IMR-90 (cell line): Measurements from ENCODE around the gene ANKH. TPM values are rescaled to one million over a fixed set of nuclear protein-coding genes. Genes with fewer than 3 reads are reported as not detected.
A peak's percentile ranks its signal among the peaks of the same experiment; 100 is the strongest.

Source experiments
- ATAC-seq: fragments of 200-7000 bp; cut with Tn5 transposase; 2 replicates; pipeline ENCODE4 v1.9.1; 2020; ENCODE audit warnings: low read depth, mild to moderate bottlenecking, moderate library complexity
- BruUV-seq: library from RNA; stranded (reverse); fragments of 400-500 nt; replicated peaks from 2 replicates; lab custom pipeline; 2021; lab: Mats Ljungman, UMichigan
- CTCF ChIA-PET: fragments of 300-600 bp; formaldehyde crosslinking; extraction: SDS; loops from one replicate; lab custom pipeline; 2021; ENCODE audit warnings: antibody characterized with exemption; lab: Yijun Ruan, JAX
- POLR2A ChIA-PET: fragments of 300-600 bp; sonication (Branson Sonifier 250); formaldehyde crosslinking; loops from one replicate; lab custom pipeline; 2022; ENCODE audit warnings: antibody characterized with exemption; ENCODE audit not compliant: unreplicated experiment; lab: Charles Lee
- DNase-seq: peaks from one replicate; pipeline ENCODE4 v3.0.0; 2013
- H2AFZ ChIP-seq: replicated peaks from 2 replicates; pipeline ENCODE3; 2013; ENCODE audit warnings: low read length, mild to moderate bottlenecking; ENCODE audit not compliant: poor library complexity
- H2AK5ac ChIP-seq: 2 replicates; pipeline ENCODE4 v1.6.1; 2013; ENCODE audit warnings: low read depth, low read length, inconsistent platforms
- H2AK9ac ChIP-seq: replicated peaks from 2 replicates; pipeline ENCODE3; 2013; ENCODE audit warnings: mild to moderate bottlenecking, low read depth, low read length, moderate library complexity; ENCODE audit not compliant: poor library complexity
- H2BK120ac ChIP-seq: 2 replicates; pipeline ENCODE4 v1.6.1; 2013; ENCODE audit warnings: low read depth, low read length, inconsistent platforms
- H2BK15ac ChIP-seq: 3 replicates; pipeline ENCODE4 v1.6.1; 2013; ENCODE audit warnings: low read depth, low read length, inconsistent platforms
- H2BK20ac ChIP-seq: 2 replicates; pipeline ENCODE4 v1.6.1; 2013; ENCODE audit warnings: low read depth, mild to moderate bottlenecking, inconsistent platforms, low read length, moderate library complexity
- H2BK5ac ChIP-seq: 2 replicates; pipeline ENCODE4 v1.6.1; 2013; ENCODE audit warnings: mild to moderate bottlenecking, low read depth, low read length, inconsistent platforms; ENCODE audit not compliant: poor library complexity, severe bottlenecking
- H3K14ac ChIP-seq: replicated peaks from 2 replicates; pipeline ENCODE4 v1.6.1; 2013; ENCODE audit warnings: low read depth, low read length, inconsistent platforms
- H3K18ac ChIP-seq: 2 replicates; pipeline ENCODE4 v1.6.1; 2013; ENCODE audit warnings: low read depth, low read length, control low read depth
- H3K23ac ChIP-seq: 2 replicates; pipeline ENCODE4 v1.6.1; 2013; ENCODE audit warnings: low read depth, low read length, inconsistent platforms
- H3K27ac ChIP-seq: 2 replicates; pipeline ENCODE4 v1.5.1; 2013; ENCODE audit warnings: mild to moderate bottlenecking, control low read depth, low read length; ENCODE audit not compliant: insufficient read depth
- H3K27me3 ChIP-seq: 2 replicates; pipeline ENCODE4 v1.6.1; 2013; ENCODE audit warnings: low read length; ENCODE audit not compliant: control insufficient read depth, insufficient read depth
- H3K36me3 ChIP-seq: 2 replicates; pipeline ENCODE4 v1.6.1; 2013; ENCODE audit warnings: low read length, mixed read lengths; ENCODE audit not compliant: control insufficient read depth, insufficient read depth
- H3K4ac ChIP-seq: 2 replicates; pipeline ENCODE4 v1.6.1; 2013; ENCODE audit warnings: low read depth, low read length, inconsistent platforms
- H3K4me1 ChIP-seq: 2 replicates; pipeline ENCODE4 v1.6.1; 2013; ENCODE audit warnings: low read length, mixed read lengths; ENCODE audit not compliant: control insufficient read depth, insufficient read depth
- H3K4me2 ChIP-seq: 2 replicates; pipeline ENCODE4 v1.6.1; 2013; ENCODE audit warnings: low read depth, mild to moderate bottlenecking, control low read depth, low read length, moderate library complexity
- H3K4me3 ChIP-seq: 2 replicates; pipeline ENCODE4 v1.5.1; 2013; ENCODE audit warnings: low read depth, mild to moderate bottlenecking, control low read depth, low read length, moderate library complexity; ENCODE audit not compliant: insufficient read depth
- H3K56ac ChIP-seq: 2 replicates; pipeline ENCODE4 v1.6.1; 2013; ENCODE audit warnings: low read length, inconsistent platforms; ENCODE audit not compliant: insufficient read depth; ENCODE audit errors: extremely low read depth
- H3K79me1 ChIP-seq, 2 experiments: 2 replicates each; pipeline ENCODE4 v1.6.1; 2013; ENCODE audit warnings: low read length in 2 of 2, inconsistent platforms in 1 of 2, low read depth in 1 of 2
- H3K9ac ChIP-seq: 2 replicates; pipeline ENCODE4 v1.6.1; 2013; ENCODE audit warnings: low read depth, low read length, control low read depth
- H3K9me1 ChIP-seq: 2 replicates; pipeline ENCODE4 v1.6.1; 2013; ENCODE audit warnings: low read length, inconsistent platforms; ENCODE audit not compliant: insufficient read depth
- H3K9me3 ChIP-seq: 2 replicates; pipeline ENCODE4 v1.6.1; 2013; ENCODE audit warnings: low read length; ENCODE audit not compliant: control insufficient read depth, insufficient read depth
- H4K20me1 ChIP-seq: 2 replicates; pipeline ENCODE4 v1.6.1; 2013; ENCODE audit warnings: low read length, inconsistent platforms; ENCODE audit not compliant: insufficient read depth
- H4K5ac ChIP-seq: 2 replicates; pipeline ENCODE4 v1.6.1; 2013; ENCODE audit warnings: mild to moderate bottlenecking, low read depth, low read length, control low read depth
- H4K8ac ChIP-seq, 2 experiments: 2 replicates each; pipeline ENCODE4 v1.6.1; 2013; ENCODE audit warnings: low read depth in 2 of 2, low read length in 2 of 2, control low read depth in 1 of 2, inconsistent platforms in 1 of 2
- H4K91ac ChIP-seq: 2 replicates; pipeline ENCODE4 v1.6.1; 2013; ENCODE audit warnings: low read depth, low read length, inconsistent platforms; ENCODE audit not compliant: insufficient read depth
- FOS ChIP-seq: fragments of 150-350 bp; IDR thresholded peaks from 2 replicates; pipeline ENCODE4 v1.6.1; 2016; ENCODE audit warnings: low read depth, low read length
- NFE2L2 ChIP-seq: fragments of 150-350 bp; IDR thresholded peaks from 2 replicates; pipeline ENCODE4 v1.6.1; 2016; ENCODE audit warnings: low read depth, mild to moderate bottlenecking, low read length
- RAD21 ChIP-seq: IDR thresholded peaks from 2 replicates; pipeline ENCODE4 v1.6.1; 2012; ENCODE audit warnings: low read length, improper control_type of control experiment
- WGBS, 2 experiments: methylation state at CpG; one replicate each; pipeline versions ENCODE4 v1.1.5 to v1.1.7; 2013; ENCODE audit warnings: missing lambda C conversion rate in 2 of 2; ENCODE audit not compliant: insufficient read length in 1 of 2; ENCODE audit errors: extremely low coverage in 2 of 2; 5-methylcytosine and 5-hydroxymethylcytosine counted together
- dilution Hi-C: fragments of 300-500 bp; cut with HindIII; formaldehyde crosslinking; loops from one replicate; pipeline ENCODE4 v1.14.3; 2018; ENCODE audit warnings: low sequenced_read_pairs; ENCODE audit not compliant: unreplicated experiment
- in situ Hi-C: fragments of 300-500 bp; cut with MboI; formaldehyde crosslinking; loops from 3 replicates; pipeline ENCODE4 v1.14.3; 2019; ENCODE audit warnings: low sequenced_read_pairs, inconsistent platforms, mixed read lengths
- intact Hi-C: fragments of 100-400 bp; cut with micrococcal nuclease; formaldehyde crosslinking; loops from 2 replicates; pipeline ENCODE4 v1.10.0; 2022
- polyA plus RNA-seq, 3 experiments: library from polyadenylated mRNA; depleted of rRNA; stranded (reverse); fragments of >200 nt; gene quantifications; 2 replicates each; pipeline ENCODE4 v1.2.3, GENCODE V29; 2012; ENCODE audit warnings: low replicate concordance in 1 of 3
- total RNA-seq: library from RNA; depleted of rRNA; stranded (reverse); fragments of >200 nt; gene quantifications from 2 replicates; pipeline ENCODE4 v1.2.3, GENCODE V29; 2012
- TF ChIP-seq, protein P1 (sequence below): fragments of 150-350 bp; IDR thresholded peaks from 2 replicates; pipeline ENCODE4 v1.6.1; 2016; ENCODE audit warnings: low read depth, mild to moderate bottlenecking, low read length, moderate library complexity, borderline replicate concordance

ANKH gene
- total and polyA plus RNA-seq, 2 of the 4 experiments (the other 2 are of a cell fraction): 5.2 to 17.2 TPM

DNA sequence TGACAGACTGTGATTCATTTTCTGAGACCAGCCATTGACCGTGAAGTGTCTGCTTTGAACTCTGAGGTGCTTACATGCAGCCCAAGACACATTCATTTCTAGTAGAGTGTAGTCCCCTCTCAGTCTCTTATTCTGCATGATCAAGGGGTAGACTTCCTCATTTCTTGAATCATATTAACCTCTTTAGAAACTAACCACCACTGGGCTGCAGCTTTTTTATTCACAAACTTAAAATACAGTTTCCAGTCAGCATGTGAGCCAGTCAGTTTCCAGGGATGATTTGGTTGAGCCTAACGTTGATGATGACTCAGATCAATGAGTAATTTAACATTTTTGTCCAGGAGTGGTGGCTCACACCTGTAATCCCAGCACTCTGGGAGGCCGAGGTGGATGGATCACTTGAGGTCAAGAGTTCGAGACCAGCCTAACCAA, 147.9 kb downstream of the ANKH start:
- Histone ChIP-seq H4K20me1 (no peaks in the 10 kb centered on the region), H2BK15ac (no peak overlapping the region), H3K4me3 (no peak overlapping the region), H2AK9ac (no peak overlapping the region), H3K4me1 (peaks cover 21% of the 10 kb centered on the region), H4K8ac (no peak overlapping the region), H4K5ac (no peak overlapping the region), H3K27me3 (no peaks in the 10 kb centered on the region), H3K56ac (no peak overlapping the region), H2BK120ac (no peak overlapping the region), H3K4ac (no peak overlapping the region), H2BK5ac (no peak overlapping the region), H2AFZ (no peak overlapping the region), H3K23ac (no peak overlapping the region), H3K79me1 (peaks cover 0 to 12% of the 10 kb centered on the region in 2 experiments; a peak in 1 of 4 replicates), H3K14ac (no peak overlapping the region), H3K36me3 (no peaks in the 10 kb centered on the region), H3K9me1 (peaks cover 26% of the 10 kb centered on the region), H3K18ac (no peak overlapping the region), H3K27ac (no peak overlapping the region), H3K4me2 (no peak overlapping the region), H3K9me3 (no peaks in the 10 kb centered on the region), H3K9ac (no peak overlapping the region), H2BK20ac (no peak overlapping the region), H2AK5ac (no peak overlapping the region), H4K91ac (no peak overlapping the region)
- ChIA-PET POLR2A (no interaction called here), CTCF (no interaction called here)
- dilution Hi-C loops: no loop called here
- in situ Hi-C loops: loop anchor here (5.0 to 25.0 kb wide), 2 partner anchors 279 to 789 kb away; partner anchors contain the start of gene FBXL7
- no CpG with 5 or more reads among the region's 4 CpGs for WGBS, 2 experiments
- ATAC-seq (no peak), DNase-seq (no peak)
- BruUV-seq: no TSS peak
- no peak for TF ChIP-seq RAD21
- TF ChIP-seq, protein P1, sequence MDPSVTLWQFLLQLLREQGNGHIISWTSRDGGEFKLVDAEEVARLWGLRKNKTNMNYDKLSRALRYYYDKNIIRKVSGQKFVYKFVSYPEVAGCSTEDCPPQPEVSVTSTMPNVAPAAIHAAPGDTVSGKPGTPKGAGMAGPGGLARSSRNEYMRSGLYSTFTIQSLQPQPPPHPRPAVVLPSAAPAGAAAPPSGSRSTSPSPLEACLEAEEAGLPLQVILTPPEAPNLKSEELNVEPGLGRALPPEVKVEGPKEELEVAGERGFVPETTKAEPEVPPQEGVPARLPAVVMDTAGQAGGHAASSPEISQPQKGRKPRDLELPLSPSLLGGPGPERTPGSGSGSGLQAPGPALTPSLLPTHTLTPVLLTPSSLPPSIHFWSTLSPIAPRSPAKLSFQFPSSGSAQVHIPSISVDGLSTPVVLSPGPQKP: no peak
- no peak for TF ChIP-seq NFE2L2
- TF ChIP-seq FOS: 0 out of 2 replicates have a peak, but pooled peaks have one; percentile 9
- intact Hi-C loops: no loop called here
